NCI-H524 treated with DMSO at 0.1 percent for 48 hours (cell line): ENCODE measurements around the gene QPRT.
"Not testable (repeated sequence)": the region's sequence is repeated elsewhere in the genome, so short reads cannot be mapped to it uniquely, and the experiment has no call there.

ENCODE experiments used
- DNase-seq: peaks from one replicate; lab custom pipeline; 2025; lab: John Stamatoyannopoulos, UW

Gene QPRT

GRCh38 chr16:29694384-29695195 is 15.6 kb downstream of the QPRT start:
- no peak for DNase-seq

DNA sequence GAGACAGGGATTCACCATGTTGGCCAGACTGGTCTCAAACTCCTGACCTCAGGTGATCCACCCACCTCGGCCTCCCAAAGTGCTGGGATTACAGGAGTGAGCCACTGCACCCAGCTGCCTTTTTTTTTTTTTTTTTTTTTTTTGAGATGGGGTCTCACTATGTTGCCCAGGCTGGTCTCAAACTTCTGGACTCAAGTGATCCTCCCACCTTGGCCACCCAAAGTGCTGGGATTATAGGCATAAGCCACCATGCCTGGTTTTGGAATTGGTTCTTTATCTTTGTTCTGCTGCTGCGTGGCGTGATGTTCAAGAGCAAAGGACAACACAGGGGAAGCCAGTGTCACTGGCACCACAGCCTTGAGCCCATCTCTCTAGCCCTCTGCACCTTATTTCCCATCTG is 16.7 kb downstream of the QPRT start:
- not testable (repeated sequence) for DNase-seq

DNA sequence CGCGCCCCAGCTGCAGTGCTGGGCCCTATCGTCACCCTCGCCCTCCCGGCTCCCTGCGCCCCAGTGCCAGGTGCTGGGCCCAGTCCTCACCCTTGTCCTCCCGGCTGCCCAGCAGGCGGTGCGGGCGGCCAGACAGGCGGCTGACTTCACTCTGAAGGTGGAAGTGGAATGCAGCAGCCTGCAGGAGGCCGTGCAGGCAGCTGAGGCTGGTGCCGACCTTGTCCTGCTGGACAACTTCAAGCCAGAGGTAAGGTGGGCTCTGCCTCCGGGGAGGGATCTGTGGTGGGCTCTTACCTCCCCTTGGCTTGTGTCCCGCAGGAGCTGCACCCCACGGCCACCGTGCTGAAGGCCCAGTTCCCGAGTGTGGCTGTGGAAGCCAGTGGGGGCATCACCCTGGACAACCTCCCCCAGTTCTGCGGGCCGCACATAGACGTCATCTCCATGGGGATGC is 17.9 kb downstream of the QPRT start:
- no peak for DNase-seq

- DNase-seq, result no peak
Observed at GRCh38 chr16:29697391-29697790, 18.4 kb downstream of the QPRT start.

- DNase-seq, result no peak
Observed at GRCh38 chr16:29698042-29698441, 19.1 kb downstream of the QPRT start.

DNA sequence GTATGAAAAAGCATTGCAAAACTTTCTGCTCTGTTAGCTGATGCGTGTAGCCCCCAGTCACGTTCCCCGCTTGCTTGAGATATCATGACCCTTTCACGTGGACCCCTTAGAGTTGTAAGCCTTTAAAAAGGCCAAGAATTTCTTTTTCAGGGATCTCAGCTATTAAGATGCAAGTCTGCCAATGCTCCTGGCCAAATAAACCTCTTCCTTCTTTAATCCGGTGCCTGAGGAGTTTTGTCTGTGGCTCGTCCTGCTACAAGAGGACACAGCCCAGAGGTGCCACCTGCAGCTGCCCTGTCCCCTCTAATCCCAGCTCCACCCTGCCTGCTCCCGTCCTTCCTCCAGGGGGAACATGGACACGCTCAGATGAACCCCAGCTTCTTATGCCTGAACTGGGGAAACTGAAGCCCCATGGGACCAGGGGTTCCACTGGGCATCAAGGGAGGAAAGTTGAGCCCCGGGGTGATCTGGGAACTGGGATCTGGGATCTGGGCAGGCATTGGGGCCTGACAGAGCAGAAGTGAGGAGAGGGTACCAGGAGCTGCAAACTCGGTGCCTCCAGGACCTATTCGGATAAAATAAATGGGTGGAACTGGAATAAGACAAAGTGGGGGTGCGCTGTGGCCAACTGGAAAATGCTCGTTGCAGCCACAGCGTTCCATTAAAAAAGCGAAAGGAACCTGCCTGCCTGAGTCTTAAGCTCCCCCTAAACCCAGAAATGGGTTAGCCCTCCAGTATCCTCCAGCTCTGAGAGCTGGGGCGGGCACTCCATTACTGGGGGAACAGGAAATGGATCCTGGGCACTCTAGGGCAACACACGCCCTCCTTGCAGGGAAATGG is 19.7 kb downstream of the QPRT start:
- DNase-seq, result no peak

GRCh38 chr16:29699324-29700219 is 20.6 kb downstream of the QPRT start:
- no peak for DNase-seq

- peak; percentile 74 for DNase-seq
Observed at GRCh38 chr16:29700253-29700987, 21.4 kb downstream of the QPRT start.

DNA sequence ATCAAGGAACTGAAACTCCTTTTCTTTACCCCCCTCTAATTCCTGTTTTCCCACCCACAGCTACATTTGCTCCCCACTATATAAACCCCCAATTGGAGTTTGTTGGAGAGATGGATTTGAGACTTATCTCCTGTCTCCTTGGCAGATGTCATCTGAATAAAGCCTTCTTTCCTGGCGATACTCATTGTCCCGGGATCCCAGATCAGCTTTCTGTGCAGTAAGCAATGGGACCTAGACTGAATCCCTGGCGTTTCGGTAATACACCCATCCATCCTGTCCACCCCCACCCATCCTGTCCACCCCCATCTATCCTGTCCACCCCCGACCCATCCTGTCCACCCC is 22.2 kb downstream of the QPRT start:
- no peak for DNase-seq

DNA sequence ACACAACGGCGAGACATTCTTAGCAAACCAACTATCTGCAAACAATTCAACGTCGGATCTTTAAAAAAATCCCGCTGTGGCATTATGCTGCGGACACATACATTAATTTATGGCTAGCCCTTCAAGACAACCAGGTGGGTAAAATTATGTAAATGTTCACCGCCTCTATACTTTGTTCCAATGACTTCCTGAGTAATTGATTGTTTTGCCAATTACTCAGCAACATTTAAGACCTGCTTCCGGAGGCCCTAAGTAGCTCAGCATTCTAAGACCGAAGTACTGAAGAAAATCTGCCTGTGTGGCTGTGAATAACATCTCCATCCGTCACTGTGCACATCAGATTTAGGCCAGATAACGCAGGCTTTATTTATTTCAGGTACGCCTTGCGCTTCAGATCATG is 23.3 kb downstream of the QPRT start:
- DNase-seq, result no peak

- no peak for DNase-seq
Observed at GRCh38 chr16:29705030-29705429, 26.1 kb downstream of the QPRT start.

DNA sequence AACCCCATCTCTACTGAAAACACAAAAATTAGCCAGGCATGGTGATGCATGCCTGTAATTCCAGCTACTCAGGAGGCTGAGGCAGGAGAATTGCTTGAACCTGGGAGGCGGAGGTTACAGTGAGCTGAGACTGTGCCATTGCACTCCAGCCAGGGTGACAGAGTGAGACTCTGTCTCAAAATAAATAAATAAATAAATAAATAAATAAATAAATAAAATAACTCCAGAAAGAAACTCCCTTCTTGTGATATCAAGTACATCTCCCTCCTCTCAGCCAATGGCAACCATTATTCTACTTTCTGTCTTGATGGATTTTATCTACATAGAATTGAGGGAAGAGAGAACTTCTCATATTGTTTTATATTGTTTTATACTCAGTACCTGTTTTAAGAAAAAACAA is 28.2 kb downstream of the QPRT start:
- DNase-seq, result not testable (repeated sequence)

DNA sequence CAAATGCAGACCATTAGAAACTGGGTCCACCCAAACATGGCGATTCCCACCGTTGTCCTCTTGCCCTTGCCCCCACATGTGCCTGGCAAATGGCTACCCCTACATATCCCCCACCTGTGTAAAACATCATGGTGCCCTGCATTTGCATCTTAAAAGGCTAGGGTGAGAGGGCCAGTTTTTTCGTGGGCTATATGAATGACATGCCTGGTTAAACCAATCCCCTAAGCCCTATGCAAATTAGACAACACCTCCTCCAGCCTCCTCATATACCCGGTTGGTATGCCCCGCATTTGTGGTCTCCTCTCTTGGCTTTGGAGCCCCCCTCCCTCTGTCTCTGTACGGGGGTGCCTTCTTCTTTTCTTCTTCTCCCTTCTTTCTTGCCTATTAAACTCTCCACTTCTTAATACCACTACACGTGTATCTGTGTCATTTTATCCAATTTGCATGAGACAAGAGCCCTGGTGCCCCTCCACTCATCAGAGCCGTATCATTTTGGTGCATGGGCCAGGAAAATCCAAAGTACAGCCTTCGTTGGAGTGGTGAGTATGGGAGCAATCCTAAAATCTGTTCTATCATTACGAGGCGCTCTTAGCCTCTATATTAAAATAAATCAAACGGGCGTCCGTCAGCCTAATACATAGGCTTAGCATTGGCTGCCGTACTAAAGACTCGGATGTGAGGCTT is 30.1 kb downstream of the QPRT start:
- no peak for DNase-seq

- not testable (repeated sequence) for DNase-seq
Observed at GRCh38 chr16:29709657-29710056, 30.7 kb downstream of the QPRT start.

DNA sequence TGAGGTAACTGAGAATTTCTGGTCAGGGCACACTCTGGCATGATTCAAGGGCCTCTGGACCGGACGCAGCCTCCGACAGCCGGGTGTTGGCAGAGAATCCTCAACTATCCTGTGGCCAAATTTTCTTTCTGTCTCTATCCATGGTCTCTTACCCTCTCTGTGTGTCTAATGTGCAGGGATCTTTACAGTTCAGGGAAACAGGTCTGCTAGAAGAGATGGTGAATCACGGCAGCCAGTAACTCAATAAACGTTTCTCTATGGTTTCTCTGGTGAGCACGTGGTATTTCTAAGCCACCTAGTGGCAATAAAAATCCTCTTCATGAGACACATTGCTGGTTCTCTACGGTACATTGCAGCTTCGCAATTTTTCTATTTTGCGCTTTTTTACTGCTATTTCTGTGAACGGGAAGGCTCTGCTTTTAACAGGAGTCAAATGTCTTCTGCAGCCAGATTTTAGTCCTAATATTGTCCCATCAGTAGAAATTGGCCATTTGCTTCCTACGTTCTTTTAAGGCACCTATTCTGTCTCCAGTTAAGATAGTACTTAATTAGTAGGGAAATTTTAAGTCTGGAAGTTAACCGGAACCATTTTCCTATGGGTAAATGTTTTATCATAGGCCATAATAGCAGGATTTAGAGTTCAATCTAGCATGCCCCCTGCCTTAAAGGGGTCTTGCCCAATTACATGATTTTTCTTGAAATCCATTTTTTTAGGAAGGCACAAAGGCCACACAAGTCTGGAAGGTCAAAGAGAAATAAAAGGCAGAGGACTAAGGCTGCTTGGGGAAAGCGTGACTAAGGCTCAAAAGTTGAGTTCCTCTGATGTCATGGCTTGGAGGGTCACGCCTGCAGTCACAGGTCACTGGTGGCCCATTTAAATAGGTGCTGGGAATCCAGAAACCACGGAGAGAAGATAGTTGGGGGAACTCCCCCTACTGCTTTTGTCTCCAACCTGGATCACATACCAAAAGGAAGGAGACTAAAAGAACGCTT is 31.5 kb downstream of the QPRT start:
- DNase-seq, result no peak

- no peak for DNase-seq
Observed at GRCh38 chr16:29712809-29713208, 33.8 kb downstream of the QPRT start.

DNA sequence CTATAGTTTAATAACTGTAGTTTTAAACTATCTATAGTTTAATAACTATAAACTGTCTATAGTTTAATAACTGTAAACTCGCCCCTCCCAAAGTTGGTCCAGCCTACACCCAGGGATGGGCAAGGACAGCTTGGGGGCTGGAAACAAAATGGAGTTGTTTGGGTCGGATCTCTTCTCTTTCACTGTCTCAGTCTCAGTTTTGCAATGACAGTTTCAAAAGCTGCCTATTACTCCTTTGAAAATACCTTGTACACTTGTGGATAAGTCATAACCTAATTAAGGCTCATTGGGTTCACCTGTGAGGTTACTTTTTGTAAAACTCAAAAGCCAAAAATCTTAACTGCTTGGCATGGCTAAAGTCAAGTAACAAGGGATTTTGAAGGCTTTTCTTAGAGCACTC is 35.4 kb downstream of the QPRT start:
- no peak for DNase-seq

- DNase-seq, result no peak
Observed at GRCh38 chr16:29714972-29715371, 36.0 kb downstream of the QPRT start.

GRCh38 chr16:29717113-29717512 is 38.1 kb downstream of the QPRT start:
- no peak for DNase-seq

DNA sequence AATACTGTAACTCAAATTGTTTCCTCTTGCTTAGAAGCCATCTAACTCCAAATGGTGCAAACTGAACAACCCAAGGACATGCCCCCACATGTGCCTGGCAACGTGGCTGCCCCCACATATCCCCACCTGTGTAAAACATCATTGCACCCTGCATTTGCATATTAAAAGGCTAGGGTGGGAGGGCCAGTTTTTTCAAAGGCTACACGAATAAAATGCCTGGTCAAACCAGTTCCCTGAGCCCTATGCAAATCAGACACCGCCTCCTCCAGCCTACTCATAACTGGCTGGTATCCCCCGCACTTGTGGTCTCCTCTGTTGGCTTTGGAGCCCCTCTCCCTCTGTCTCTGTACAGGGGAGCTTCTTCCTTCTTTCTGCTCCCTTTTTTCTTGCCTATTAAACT is 40.1 kb downstream of the QPRT start:
- no peak for DNase-seq
